Sigmoid colon (tissue), 3 donors: ENCODE data around the gene UNC13C.

Source experiments
- POLR2A ChIP-seq, 2 donors: fragments of 450-650 bp; IDR thresholded peaks; one replicate each; pipeline ENCODE4 v1.6.1; 2016; ENCODE audit warnings: antibody characterized with exemption in 2 of 2, mild to moderate bottlenecking in 2 of 2, moderate library complexity in 2 of 2
- TF ChIP-seq, protein P1 (sequence below), 4 experiments: fragments of 450-650 bp in 3 of 4; fragments of 200-600 bp in 1 of 4; IDR thresholded peaks; one replicate each; pipeline ENCODE4 v1.5.1; 2016 to 2019; ENCODE audit warnings: antibody characterized with exemption in 4 of 4, mild to moderate bottlenecking in 3 of 4, moderate library complexity in 2 of 4

DNA sequence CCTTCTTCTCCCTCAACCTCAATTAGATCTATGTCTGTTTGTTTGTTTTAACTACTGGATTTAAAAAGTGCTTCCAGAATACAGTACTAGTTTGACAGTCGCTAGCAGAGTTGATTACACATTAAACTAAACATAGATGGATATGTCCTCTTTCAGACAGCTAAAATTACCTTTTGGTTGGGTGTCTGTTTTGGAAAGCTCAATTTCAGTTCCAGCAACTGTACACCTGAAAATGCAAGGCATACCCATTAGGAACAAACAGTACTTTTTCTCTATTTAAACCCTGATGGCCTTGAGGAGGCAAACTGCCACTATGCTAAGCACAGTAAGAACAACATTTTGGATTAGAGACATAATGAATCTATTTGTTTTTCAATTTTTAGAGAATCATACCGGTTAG, 234.4 kb downstream of the UNC13C start:
- TF ChIP-seq, protein P1, sequence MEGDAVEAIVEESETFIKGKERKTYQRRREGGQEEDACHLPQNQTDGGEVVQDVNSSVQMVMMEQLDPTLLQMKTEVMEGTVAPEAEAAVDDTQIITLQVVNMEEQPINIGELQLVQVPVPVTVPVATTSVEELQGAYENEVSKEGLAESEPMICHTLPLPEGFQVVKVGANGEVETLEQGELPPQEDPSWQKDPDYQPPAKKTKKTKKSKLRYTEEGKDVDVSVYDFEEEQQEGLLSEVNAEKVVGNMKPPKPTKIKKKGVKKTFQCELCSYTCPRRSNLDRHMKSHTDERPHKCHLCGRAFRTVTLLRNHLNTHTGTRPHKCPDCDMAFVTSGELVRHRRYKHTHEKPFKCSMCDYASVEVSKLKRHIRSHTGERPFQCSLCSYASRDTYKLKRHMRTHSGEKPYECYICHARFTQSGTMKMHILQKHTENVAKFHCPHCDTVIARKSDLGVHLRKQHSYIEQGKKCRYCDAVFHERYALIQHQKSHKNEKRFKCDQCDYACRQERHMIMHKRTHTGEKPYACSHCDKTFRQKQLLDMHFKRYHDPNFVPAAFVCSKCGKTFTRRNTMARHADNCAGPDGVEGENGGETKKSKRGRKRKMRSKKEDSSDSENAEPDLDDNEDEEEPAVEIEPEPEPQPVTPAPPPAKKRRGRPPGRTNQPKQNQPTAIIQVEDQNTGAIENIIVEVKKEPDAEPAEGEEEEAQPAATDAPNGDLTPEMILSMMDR (IDR thresholded peaks at IDR 0.05), result no peak
- TF ChIP-seq POLR2A (IDR thresholded peaks at IDR 0.05), result no peak
